ENCODE data around the gene TUBA1A. TPM values are rescaled to one million over a fixed set of nuclear protein-coding genes. Genes with fewer than 3 reads are reported as not detected.

TUBA1A gene
- polyA plus RNA-seq (2012; ENCODE audit: missing spikeins), result 72.0 TPM

- FAIRE-seq, result peak; percentile 68
- DNase-seq (ENCODE audit: insufficient read length), result peak; percentile 66
- TF ChIP-seq TAF1 (IDR thresholded peaks at IDR 0.05; ENCODE audit: borderline replicate concordance, low read depth, low read length) (no peak), POLR2A (IDR thresholded peaks at IDR 0.05; ENCODE audit: low read depth, low read length) (peak; percentile 98), POLR2AphosphoS5 (IDR thresholded peaks at IDR 0.05; ENCODE audit: low read depth, low read length) (peak; percentile 95)
These were observed at the start of gene TUBA1A for GRCh38 chr12:49188916-49189367. TUBA1A (minus strand) TSS chr12:49189080; CDS start chr12:49188979, 101 bp downstream.

GRCh38 chr12:49236423-49236822 is 47.5 kb upstream of the TUBA1A start:
- TF ChIP-seq TAF1 (IDR thresholded peaks at IDR 0.05; ENCODE audit: borderline replicate concordance, low read depth, low read length) (no peak), POLR2AphosphoS5 (IDR thresholded peaks at IDR 0.05; ENCODE audit: low read depth, low read length) (no peak), POLR2A (IDR thresholded peaks at IDR 0.05; ENCODE audit: low read depth, low read length) (no peak)
- FAIRE-seq (no peak), DNase-seq (ENCODE audit: insufficient read length) (no peak)

GRCh38 chr12:49233842-49234526 is 45.1 kb upstream of the TUBA1A start:
- TF ChIP-seq TAF1 (IDR thresholded peaks at IDR 0.05; ENCODE audit: borderline replicate concordance, low read depth, low read length) (no peak), POLR2A (IDR thresholded peaks at IDR 0.05; ENCODE audit: low read depth, low read length) (peak; percentile 64)
- DNase-seq (ENCODE audit: insufficient read length), result no peak
- FAIRE-seq, result peak; percentile 9

- TF ChIP-seq TAF1 (IDR thresholded peaks at IDR 0.05; ENCODE audit: borderline replicate concordance, low read depth, low read length), result no peak
- TF ChIP-seq POLR2AphosphoS5 (IDR thresholded peaks at IDR 0.05; ENCODE audit: low read depth, low read length), result no peak
- no peak for TF ChIP-seq POLR2A (IDR thresholded peaks at IDR 0.05; ENCODE audit: low read depth, low read length)
- no peak for FAIRE-seq
- no peak for DNase-seq (ENCODE audit: insufficient read length)
These were observed 44.3 kb upstream of the TUBA1A start for GRCh38 chr12:49232940-49233841.

- TF ChIP-seq TAF1 (IDR thresholded peaks at IDR 0.05; ENCODE audit: borderline replicate concordance, low read depth, low read length) (no peak), POLR2A (IDR thresholded peaks at IDR 0.05; ENCODE audit: low read depth, low read length) (no peak), POLR2AphosphoS5 (IDR thresholded peaks at IDR 0.05; ENCODE audit: low read depth, low read length) (no peak)
- FAIRE-seq (no peak), DNase-seq (ENCODE audit: insufficient read length) (no peak)
These were observed 43.2 kb upstream of the TUBA1A start for GRCh38 chr12:49231878-49232655.

- no peak for FAIRE-seq
- no peak for TF ChIP-seq POLR2A (IDR thresholded peaks at IDR 0.05; ENCODE audit: low read depth, low read length)
- TF ChIP-seq POLR2AphosphoS5 (IDR thresholded peaks at IDR 0.05; ENCODE audit: low read depth, low read length), result no peak
- TF ChIP-seq TAF1 (IDR thresholded peaks at IDR 0.05; ENCODE audit: borderline replicate concordance, low read depth, low read length), result no peak
- DNase-seq (ENCODE audit: insufficient read length), result no peak
These were observed 41.9 kb upstream of the TUBA1A start for GRCh38 chr12:49230805-49231194.

- no peak for TF ChIP-seq POLR2A (IDR thresholded peaks at IDR 0.05; ENCODE audit: low read depth, low read length)
- no peak for TF ChIP-seq TAF1 (IDR thresholded peaks at IDR 0.05; ENCODE audit: borderline replicate concordance, low read depth, low read length)
- no peak for TF ChIP-seq POLR2AphosphoS5 (IDR thresholded peaks at IDR 0.05; ENCODE audit: low read depth, low read length)
- FAIRE-seq, result no peak
- DNase-seq (ENCODE audit: insufficient read length), result no peak
These were observed 41.4 kb upstream of the TUBA1A start for GRCh38 chr12:49230176-49230804.

- no peak for DNase-seq (ENCODE audit: insufficient read length)
- TF ChIP-seq POLR2A (IDR thresholded peaks at IDR 0.05; ENCODE audit: low read depth, low read length) (no peak), POLR2AphosphoS5 (IDR thresholded peaks at IDR 0.05; ENCODE audit: low read depth, low read length) (no peak)
- no peak for FAIRE-seq
These were observed 39.8 kb upstream of the TUBA1A start for GRCh38 chr12:49228653-49229052.

- DNase-seq (ENCODE audit: insufficient read length), result no peak
- FAIRE-seq, result no peak
- no peak for TF ChIP-seq POLR2A (IDR thresholded peaks at IDR 0.05; ENCODE audit: low read depth, low read length)
- TF ChIP-seq TAF1 (IDR thresholded peaks at IDR 0.05; ENCODE audit: borderline replicate concordance, low read depth, low read length), result no peak
- TF ChIP-seq POLR2AphosphoS5 (IDR thresholded peaks at IDR 0.05; ENCODE audit: low read depth, low read length), result no peak
These were observed 38.8 kb upstream of the TUBA1A start for GRCh38 chr12:49227713-49228112.

- DNase-seq (ENCODE audit: insufficient read length) (no peak), FAIRE-seq (no peak)
- TF ChIP-seq POLR2AphosphoS5 (IDR thresholded peaks at IDR 0.05; ENCODE audit: low read depth, low read length) (no peak), POLR2A (IDR thresholded peaks at IDR 0.05; ENCODE audit: low read depth, low read length) (no peak), TAF1 (IDR thresholded peaks at IDR 0.05; ENCODE audit: borderline replicate concordance, low read depth, low read length) (no peak)
These were observed 36.8 kb upstream of the TUBA1A start for GRCh38 chr12:49225576-49226166.
